HCT116 (cell line): ENCODE data around the gene NTRK3. TPM values are rescaled to one million over a fixed set of nuclear protein-coding genes. Genes with fewer than 3 reads are reported as not detected.

Source experiments
- ATAC-seq: fragments of 200-7000 bp; cut with Tn5 transposase; 2 replicates; pipeline ENCODE4 v1.9.1; 2020; ENCODE audit warnings: mild to moderate bottlenecking, moderate library complexity
- BruUV-seq: library from RNA; stranded (reverse); fragments of 400-500 nt; replicated peaks from 2 replicates; lab custom pipeline; 2021; lab: Mats Ljungman, UMichigan
- CTCF ChIA-PET: fragments of 300-600 bp; sonication (Branson Sonifier 250); formaldehyde crosslinking; loops from one replicate; lab custom pipeline; 2021; ENCODE audit warnings: antibody characterized with exemption; lab: Charles Lee
- POLR2A ChIA-PET: fragments of 300-600, 350-600 bp; sonication (Branson Sonifier 250); formaldehyde crosslinking; loops from one replicate; lab custom pipeline; 2021; ENCODE audit warnings: antibody characterized with exemption; lab: Charles Lee
- RAD21 ChIA-PET, 2 experiments: fragments of 300-600 bp; sonication (Branson Sonifier 250); formaldehyde crosslinking; loops; one replicate each; lab custom pipeline; 2023; ENCODE audit warnings: low total read pairs in 2 of 2; ENCODE audit not compliant: uncharacterized antibody in 2 of 2, unreplicated experiment in 2 of 2, low non-redundant PET in 1 of 2; lab: Charles Lee
- DNase-seq: peaks from one replicate; pipeline ENCODE4 v3.0.0-alpha.2; 2010; ENCODE audit warnings: low read depth, low spot score
- H2AFZ ChIP-seq: fragments of 200-600 bp; shearing (Covaris generic), sonication (generic); 2 replicates; pipeline ENCODE4 v1.6.1; 2017; ENCODE audit warnings: low read depth, mixed run types, mixed read lengths, antibody characterized with exemption, low read length; ENCODE audit not compliant: poor library complexity, severe bottlenecking
- H3K27ac ChIP-seq: 2 replicates; pipeline ENCODE4 v1.5.1; 2012; ENCODE audit warnings: low read depth, low read length
- H3K27me3 ChIP-seq: fragments of 200-600 bp; sonication (generic); 2 replicates; pipeline ENCODE4 v1.6.1; 2016; ENCODE audit warnings: mixed run types, low read length, mixed read lengths; ENCODE audit not compliant: insufficient read depth
- H3K36me3 ChIP-seq, 2 experiments: fragments of 200-500 bp in 1 of 2; fragments of 200-600 bp in 1 of 2; sonication (Bioruptor generic) in 1 of 2; sonication (generic) in 1 of 2; 2 replicates each; pipeline versions ENCODE4 v1.5.1 to v1.6.1; 2014 to 2016; ENCODE audit warnings: low read length in 2 of 2, inconsistent platforms in 1 of 2, mixed read lengths in 1 of 2, mixed run types in 1 of 2; ENCODE audit not compliant: insufficient read depth in 2 of 2, control insufficient read depth in 1 of 2
- H3K4me1 ChIP-seq, 2 experiments: fragments of 200-600 bp in 1 of 2; sonication (generic) in 1 of 2; 2 replicates each; pipeline versions ENCODE4 v1.5.1 to v1.6.1; 2012 to 2017; ENCODE audit warnings: low read length in 2 of 2, inconsistent platforms in 1 of 2, mild to moderate bottlenecking in 1 of 2, mixed read lengths in 1 of 2, mixed run types in 1 of 2, moderate library complexity in 1 of 2; ENCODE audit not compliant: insufficient read depth in 2 of 2, control insufficient read depth in 1 of 2
- H3K4me2 ChIP-seq: fragments of 200-600 bp; sonication (generic); 2 replicates; pipeline ENCODE4 v1.6.1; 2017; ENCODE audit warnings: mixed run types, low read length, mixed read lengths
- H3K4me3 ChIP-seq, 2 experiments: fragments of 200-600 bp in 1 of 2; sonication (generic) in 1 of 2; replicated peaks in 1 of 2; 2 replicates each; pipeline ENCODE4 v1.5.1; 2011 to 2016; ENCODE audit warnings: low read length in 2 of 2, control low read depth in 1 of 2, low read depth in 1 of 2, mild to moderate bottlenecking in 1 of 2, mixed read lengths in 1 of 2, mixed run types in 1 of 2
- H3K79me2 ChIP-seq: fragments of 200-600 bp; sonication (generic); 2 replicates; pipeline ENCODE4 v1.6.1; 2017; ENCODE audit warnings: mild to moderate bottlenecking, mixed run types, low read length, moderate library complexity, mixed read lengths; ENCODE audit not compliant: insufficient read depth
- H3K9ac ChIP-seq: fragments of 200-600 bp; sonication (generic); 2 replicates; pipeline ENCODE4 v1.6.1; 2016; ENCODE audit warnings: low read length, mixed read lengths
- H3K9me2 ChIP-seq: fragments of 200-600 bp; sonication (generic), shearing (Covaris generic); 2 replicates; pipeline ENCODE4 v1.6.1; 2017; ENCODE audit warnings: mixed run types, mild to moderate bottlenecking, moderate library complexity; ENCODE audit not compliant: insufficient read depth
- H3K9me3 ChIP-seq, 2 experiments: fragments of 200-500 bp in 1 of 2; fragments of 200-600 bp in 1 of 2; sonication (Bioruptor generic) in 1 of 2; sonication (generic) in 1 of 2; 2 replicates each; pipeline ENCODE4 v1.6.1; 2014 to 2017; ENCODE audit warnings: low read length in 2 of 2, mixed read lengths in 2 of 2, inconsistent platforms in 1 of 2, low read depth in 1 of 2, mild to moderate bottlenecking in 1 of 2, mixed run types in 1 of 2, moderate library complexity in 1 of 2; ENCODE audit not compliant: control insufficient read depth in 1 of 2, insufficient read depth in 1 of 2
- H4K20me1 ChIP-seq: fragments of 200-600 bp; sonication (generic), shearing (Covaris generic); 2 replicates; pipeline ENCODE4 v1.6.1; 2017; ENCODE audit warnings: mixed run types, mild to moderate bottlenecking, moderate library complexity; ENCODE audit not compliant: insufficient read depth
- ELF1 ChIP-seq: IDR thresholded peaks from 2 replicates; pipeline ENCODE4 v1.6.1; 2012; ENCODE audit warnings: low read depth, borderline replicate concordance
- EZH2 ChIP-seq: fragments of 200-600 bp; sonication (generic); IDR thresholded peaks from 2 replicates; pipeline ENCODE4 v1.6.1; 2017; ENCODE audit warnings: antibody characterized with exemption, mixed run types
- EZH2phosphoT487 ChIP-seq: fragments of 200-600 bp; IDR thresholded peaks from 2 replicates; pipeline ENCODE4 v1.6.1; 2018; ENCODE audit warnings: antibody characterized with exemption, borderline replicate concordance
- JUND ChIP-seq: IDR thresholded peaks from 2 replicates; pipeline ENCODE4 v1.6.1; 2012
- POLR2A ChIP-seq: IDR thresholded peaks from 2 replicates; pipeline ENCODE4 v1.7.0; 2011; ENCODE audit warnings: borderline replicate concordance; ENCODE audit not compliant: insufficient read depth, insufficient read length; ENCODE audit errors: extremely low read depth
- SIN3A ChIP-seq: IDR thresholded peaks from 2 replicates; pipeline ENCODE4 v1.6.1; 2012; ENCODE audit warnings: low read depth
- SP1 ChIP-seq: IDR thresholded peaks from 2 replicates; pipeline ENCODE4 v1.6.1; 2012; ENCODE audit warnings: low read depth
- YY1 ChIP-seq: IDR thresholded peaks from 2 replicates; pipeline ENCODE4 v1.6.1; 2011; ENCODE audit warnings: low read length, low read depth, moderate library complexity, mild to moderate bottlenecking; ENCODE audit not compliant: insufficient replicate concordance; ENCODE audit errors: extremely low read depth
- ZNF274 ChIP-seq: fragments of 200-500 bp; sonication (Bioruptor generic); IDR thresholded peaks from 2 replicates; pipeline ENCODE4 v1.6.1; 2014; ENCODE audit warnings: mild to moderate bottlenecking, low read depth, low read length, inconsistent platforms
- intact Hi-C: fragments of 100-400 bp; cut with micrococcal nuclease; formaldehyde crosslinking; loops from 2 replicates; pipeline ENCODE4 v1.10.0; 2022
- total RNA-seq: library from RNA; stranded (reverse); gene quantifications from one replicate; pipeline ENCODE4 v1.2.1, GENCODE V29; 2021; ENCODE audit not compliant: unreplicated experiment
- TF ChIP-seq, protein P1 (sequence below): IDR thresholded peaks from 2 replicates; pipeline ENCODE4 v1.6.1; 2012
- TF ChIP-seq, protein P2 (sequence below): IDR thresholded peaks from 2 replicates; pipeline ENCODE4 v1.6.1; 2011; ENCODE audit warnings: mild to moderate bottlenecking, low read length, moderate library complexity; ENCODE audit not compliant: insufficient replicate concordance; ENCODE audit errors: extremely low read depth
- TF ChIP-seq, protein P3 (sequence below): IDR thresholded peaks from 2 replicates; pipeline ENCODE4 v1.6.1; 2012; ENCODE audit warnings: low read depth

The NTRK3 gene
- total RNA-seq, 1 experiment from 2014 or later: not detected

DNA sequence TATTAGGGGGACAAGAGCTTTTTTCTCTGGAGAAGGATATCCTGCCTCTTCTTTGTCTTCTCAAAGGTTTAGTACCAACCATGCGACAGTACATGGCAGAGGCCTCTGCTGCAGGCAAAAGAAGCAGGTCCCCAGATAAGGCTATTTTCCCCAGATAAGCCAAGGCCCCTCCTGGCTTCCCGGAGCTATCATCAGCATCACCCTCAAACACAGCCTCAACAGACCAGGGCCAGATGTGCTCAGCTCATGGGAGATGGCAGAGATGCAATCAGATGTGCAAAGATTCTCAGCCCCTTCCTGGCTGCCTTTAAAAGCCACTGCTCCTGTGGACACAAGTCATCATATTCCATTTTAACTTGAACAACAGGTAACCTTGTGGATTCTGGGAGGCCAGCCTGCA is 49.0 kb downstream of the NTRK3 start:
- Histone ChIP-seq H3K79me2 (no peaks in the 10 kb centered on the region), H3K27me3 (peaks cover 29% of the 10 kb centered on the region), H3K4me1 (peaks cover 6 to 8% of the 10 kb centered on the region in 2 experiments; a peak in 2 of 4 replicates), H3K27ac (no peak overlapping the region), H3K4me3 (no peak overlapping the region), H3K4me2 (no peak overlapping the region)
- ChIA-PET CTCF (no interaction called here), RAD21 (no interaction called here)
- BruUV-seq: no TSS peak
- TF ChIP-seq ELF1 (no peak), YY1 (no peak), SP1 (no peak), ZNF274 (no peak)
- TF ChIP-seq, protein P1, sequence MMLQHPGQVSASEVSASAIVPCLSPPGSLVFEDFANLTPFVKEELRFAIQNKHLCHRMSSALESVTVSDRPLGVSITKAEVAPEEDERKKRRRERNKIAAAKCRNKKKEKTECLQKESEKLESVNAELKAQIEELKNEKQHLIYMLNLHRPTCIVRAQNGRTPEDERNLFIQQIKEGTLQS: no peak
- TF ChIP-seq, protein P2, sequence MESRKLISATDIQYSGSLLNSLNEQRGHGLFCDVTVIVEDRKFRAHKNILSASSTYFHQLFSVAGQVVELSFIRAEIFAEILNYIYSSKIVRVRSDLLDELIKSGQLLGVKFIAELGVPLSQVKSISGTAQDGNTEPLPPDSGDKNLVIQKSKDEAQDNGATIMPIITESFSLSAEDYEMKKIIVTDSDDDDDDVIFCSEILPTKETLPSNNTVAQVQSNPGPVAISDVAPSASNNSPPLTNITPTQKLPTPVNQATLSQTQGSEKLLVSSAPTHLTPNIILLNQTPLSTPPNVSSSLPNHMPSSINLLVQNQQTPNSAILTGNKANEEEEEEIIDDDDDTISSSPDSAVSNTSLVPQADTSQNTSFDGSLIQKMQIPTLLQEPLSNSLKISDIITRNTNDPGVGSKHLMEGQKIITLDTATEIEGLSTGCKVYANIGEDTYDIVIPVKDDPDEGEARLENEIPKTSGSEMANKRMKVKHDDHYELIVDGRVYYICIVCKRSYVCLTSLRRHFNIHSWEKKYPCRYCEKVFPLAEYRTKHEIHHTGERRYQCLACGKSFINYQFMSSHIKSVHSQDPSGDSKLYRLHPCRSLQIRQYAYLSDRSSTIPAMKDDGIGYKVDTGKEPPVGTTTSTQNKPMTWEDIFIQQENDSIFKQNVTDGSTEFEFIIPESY: no peak
- TF ChIP-seq, all 23 proteins: peak for 0
- no peaks in the 10 kb centered on the region for H3K9me3 ChIP-seq
- no peaks in the 10 kb centered on the region for H4K20me1 ChIP-seq
- H3K36me3 ChIP-seq: no peaks in the 10 kb centered on the region
- no peak overlapping the region for H3K9ac ChIP-seq
- H2AFZ ChIP-seq: no peak overlapping the region
- intact Hi-C loops: no loop called here
- H3K9me2 ChIP-seq: no peaks in the 10 kb centered on the region
- ATAC-seq (no peak), DNase-seq (no peak)
- POLR2A ChIA-PET: no interaction called here

DNA sequence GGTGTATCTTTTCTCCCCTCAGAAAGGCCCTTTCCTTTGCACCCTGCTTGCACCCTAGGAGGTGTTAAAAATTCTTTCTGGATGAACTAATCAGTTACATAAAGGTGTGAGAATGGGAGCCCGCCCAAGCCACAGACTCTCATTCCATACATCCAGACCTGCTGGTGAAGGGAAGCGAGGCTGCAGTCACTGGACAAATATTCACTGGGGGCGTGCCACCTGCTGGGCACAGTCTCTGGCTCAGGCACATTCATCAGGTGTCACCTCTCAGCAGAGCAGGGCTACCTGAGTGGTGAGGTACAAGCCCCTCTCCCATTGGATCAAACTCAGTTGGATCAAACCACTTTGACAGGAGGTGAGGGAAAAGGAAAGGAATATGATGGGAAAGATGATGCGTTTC is 52.0 kb downstream of the NTRK3 start:
- POLR2A ChIA-PET: no interaction called here
- H3K79me2 ChIP-seq: no peaks in the 10 kb centered on the region
- H3K27me3 ChIP-seq: peaks cover 24% of the 10 kb centered on the region
- H3K9me3 ChIP-seq: no peaks in the 10 kb centered on the region
- no peaks in the 10 kb centered on the region for H4K20me1 ChIP-seq
- no peak overlapping the region for H3K27ac ChIP-seq
- intact Hi-C loops: no loop called here
- no peak for DNase-seq
- peaks cover 6 to 8% of the 10 kb centered on the region in 2 experiments; a peak in 2 of 4 replicates for H3K4me1 ChIP-seq
- H3K9ac ChIP-seq: no peak overlapping the region
- no peaks in the 10 kb centered on the region for H3K36me3 ChIP-seq
- no peak overlapping the region for H2AFZ ChIP-seq
- peak overlapping the region; percentile 7; the same call in 1 of the 2 replicates for H3K4me2 ChIP-seq
- no TSS peak for BruUV-seq
- RAD21 ChIA-PET: no interaction called here
- peak; percentile 73 for ATAC-seq
- CTCF ChIA-PET: no interaction called here
- no peaks in the 10 kb centered on the region for H3K9me2 ChIP-seq
- no peak overlapping the region for H3K4me3 ChIP-seq
- TF ChIP-seq, protein P3, sequence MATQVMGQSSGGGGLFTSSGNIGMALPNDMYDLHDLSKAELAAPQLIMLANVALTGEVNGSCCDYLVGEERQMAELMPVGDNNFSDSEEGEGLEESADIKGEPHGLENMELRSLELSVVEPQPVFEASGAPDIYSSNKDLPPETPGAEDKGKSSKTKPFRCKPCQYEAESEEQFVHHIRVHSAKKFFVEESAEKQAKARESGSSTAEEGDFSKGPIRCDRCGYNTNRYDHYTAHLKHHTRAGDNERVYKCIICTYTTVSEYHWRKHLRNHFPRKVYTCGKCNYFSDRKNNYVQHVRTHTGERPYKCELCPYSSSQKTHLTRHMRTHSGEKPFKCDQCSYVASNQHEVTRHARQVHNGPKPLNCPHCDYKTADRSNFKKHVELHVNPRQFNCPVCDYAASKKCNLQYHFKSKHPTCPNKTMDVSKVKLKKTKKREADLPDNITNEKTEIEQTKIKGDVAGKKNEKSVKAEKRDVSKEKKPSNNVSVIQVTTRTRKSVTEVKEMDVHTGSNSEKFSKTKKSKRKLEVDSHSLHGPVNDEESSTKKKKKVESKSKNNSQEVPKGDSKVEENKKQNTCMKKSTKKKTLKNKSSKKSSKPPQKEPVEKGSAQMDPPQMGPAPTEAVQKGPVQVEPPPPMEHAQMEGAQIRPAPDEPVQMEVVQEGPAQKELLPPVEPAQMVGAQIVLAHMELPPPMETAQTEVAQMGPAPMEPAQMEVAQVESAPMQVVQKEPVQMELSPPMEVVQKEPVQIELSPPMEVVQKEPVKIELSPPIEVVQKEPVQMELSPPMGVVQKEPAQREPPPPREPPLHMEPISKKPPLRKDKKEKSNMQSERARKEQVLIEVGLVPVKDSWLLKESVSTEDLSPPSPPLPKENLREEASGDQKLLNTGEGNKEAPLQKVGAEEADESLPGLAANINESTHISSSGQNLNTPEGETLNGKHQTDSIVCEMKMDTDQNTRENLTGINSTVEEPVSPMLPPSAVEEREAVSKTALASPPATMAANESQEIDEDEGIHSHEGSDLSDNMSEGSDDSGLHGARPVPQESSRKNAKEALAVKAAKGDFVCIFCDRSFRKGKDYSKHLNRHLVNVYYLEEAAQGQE: no peak
- no peak for TF ChIP-seq POLR2A
- TF ChIP-seq EZH2phosphoT487: no peak
- TF ChIP-seq JUND: no peak
- no peak for TF ChIP-seq SIN3A
- TF ChIP-seq, protein P1: no peak
- no peak for TF ChIP-seq SP1
- TF ChIP-seq EZH2: no peak
- no peak for TF ChIP-seq ZNF274
